CD8-positive, alpha-beta memory T cell (primary cell): ENCODE results near the gene CBLN4. TPM values are rescaled to one million over a fixed set of nuclear protein-coding genes. Genes with fewer than 3 reads are reported as not detected.

Experiments
- CTCF ChIA-PET: fragments of 350-600 bp; sonication (Branson Sonifier 250); formaldehyde crosslinking; loops from one replicate; lab custom pipeline; 2021; ENCODE audit warnings: antibody characterized with exemption; lab: Charles Lee
- POLR2A ChIA-PET: fragments of 350-600 bp; sonication (Branson Sonifier 250); formaldehyde crosslinking; loops from one replicate; lab custom pipeline; 2021; ENCODE audit warnings: antibody characterized with exemption; lab: Charles Lee
- DNase-seq, 5 donors: peaks; one replicate each; pipeline versions ENCODE4 v3.0.0 to v3.0.0-alpha.2; 2020 to 2022; ENCODE audit warnings: mixed read lengths in 1 of 5
- H3K27ac ChIP-seq: one replicate; pipeline ENCODE4 v1.7.0; 2013; ENCODE audit warnings: low read depth, mild to moderate bottlenecking, low read length, moderate library complexity
- H3K27me3 ChIP-seq: 2 replicates; pipeline ENCODE4 v1.7.0; 2013; ENCODE audit warnings: low read length, mild to moderate bottlenecking; ENCODE audit not compliant: insufficient read depth, poor library complexity, severe bottlenecking
- H3K36me3 ChIP-seq: 2 replicates; pipeline ENCODE4 v1.7.0; 2013; ENCODE audit warnings: mild to moderate bottlenecking, low read length, moderate library complexity; ENCODE audit not compliant: insufficient read depth
- H3K4me1 ChIP-seq: 2 replicates; pipeline ENCODE4 v1.7.0; 2013; ENCODE audit warnings: mild to moderate bottlenecking, low read length, moderate library complexity; ENCODE audit not compliant: insufficient read depth
- H3K4me3 ChIP-seq: 2 replicates; pipeline ENCODE4 v1.7.0; 2013; ENCODE audit warnings: mild to moderate bottlenecking, low read length
- H3K9me3 ChIP-seq: 2 replicates; pipeline ENCODE4 v1.7.0; 2013; ENCODE audit warnings: mild to moderate bottlenecking, low read length
- H3K27ac Mint-ChIP-seq, 8 donors: one replicate each; pipeline ENCODE4 v1.8.0; 2020 to 2021; ENCODE audit warnings: mixed read lengths in 8 of 8, mild to moderate bottlenecking in 6 of 8, inconsistent platforms in 3 of 8, moderate library complexity in 3 of 8
- H3K27me3 Mint-ChIP-seq, 2 donors: one replicate each; pipeline ENCODE4 v1.8.0; 2020 to 2021; ENCODE audit warnings: mixed read lengths in 2 of 2, mild to moderate bottlenecking in 1 of 2, moderate library complexity in 1 of 2
- H3K36me3 Mint-ChIP-seq, 3 donors: one replicate each; pipeline ENCODE4 v1.8.0; 2020 to 2021; ENCODE audit warnings: mixed read lengths in 3 of 3, inconsistent platforms in 1 of 3, mild to moderate bottlenecking in 1 of 3
- H3K4me1 Mint-ChIP-seq, 3 donors: one replicate each; pipeline ENCODE4 v1.8.0; 2020 to 2021; ENCODE audit warnings: mixed read lengths in 3 of 3, inconsistent platforms in 1 of 3, mild to moderate bottlenecking in 1 of 3
- H3K4me3 Mint-ChIP-seq, 7 donors: one replicate each; pipeline ENCODE4 v1.8.0; 2020 to 2021; ENCODE audit warnings: mixed read lengths in 7 of 7, mild to moderate bottlenecking in 6 of 7, moderate library complexity in 4 of 7, inconsistent platforms in 2 of 7
- H3K9me3 Mint-ChIP-seq, 5 donors: one replicate each; pipeline ENCODE4 v1.8.0; 2020 to 2022; ENCODE audit warnings: mixed read lengths in 5 of 5, mild to moderate bottlenecking in 3 of 5, moderate library complexity in 2 of 5, inconsistent platforms in 1 of 5
- polyA plus RNA-seq: library from polyadenylated mRNA; unstranded; fragments of 300-500 nt; fragmentation: Illumina TruSeq; gene quantifications from one replicate; pipeline ENCODE4 v1.2.3, GENCODE V29; 2021
- total RNA-seq, 2 experiments: library from RNA; stranded (reverse); gene quantifications; one replicate each; pipeline ENCODE4 v1.2.3, GENCODE V29; 2021

The CBLN4 gene
- total and polyA plus RNA-seq, 3 experiments from 2014 or later = not detected

GRCh38 chr20:56004611-56005388 is 519 bp downstream of the CBLN4 start:
- H3K27ac ChIP-seq = no peak overlapping the region
- no peak overlapping the region for H3K27ac Mint-ChIP-seq
- H3K36me3 Mint-ChIP-seq = peaks cover 0 to 6% (median 0%) of the 10 kb centered on the region in 3 donors
- peaks cover 15 to 21% of the 10 kb centered on the region in 2 donors for H3K27me3 Mint-ChIP-seq
- H3K4me3 Mint-ChIP-seq = no peak overlapping the region
- ChIA-PET POLR2A (no interaction called here), CTCF (no interaction called here)
- H3K4me1 Mint-ChIP-seq = no peaks in the 10 kb centered on the region
- H3K9me3 Mint-ChIP-seq = peaks cover 6 to 21% (median 8%) of the 10 kb centered on the region in 5 donors
- H3K4me3 ChIP-seq = no peak overlapping the region
- H3K4me1 ChIP-seq = no peaks in the 10 kb centered on the region
- H3K36me3 ChIP-seq = no peaks in the 10 kb centered on the region
- no peaks in the 10 kb centered on the region for H3K27me3 ChIP-seq
- no peak for DNase-seq
- H3K9me3 ChIP-seq = no peaks in the 10 kb centered on the region

- H3K27me3 ChIP-seq = no peaks in the 10 kb centered on the region
- Mint-ChIP-seq H3K27ac (no peak overlapping the region), H3K36me3 (peaks cover 0 to 6% (median 0%) of the 10 kb centered on the region in 3 donors), H3K4me1 (no peaks in the 10 kb centered on the region), H3K27me3 (peaks cover 15 to 21% of the 10 kb centered on the region in 2 donors), H3K4me3 (no peak overlapping the region), H3K9me3 (peaks cover 6 to 21% (median 8%) of the 10 kb centered on the region in 5 donors)
- CTCF ChIA-PET = no interaction called here
- H3K27ac ChIP-seq = no peak overlapping the region
- H3K4me3 ChIP-seq = no peak overlapping the region
- DNase-seq = no peak
- H3K9me3 ChIP-seq = no peaks in the 10 kb centered on the region
- H3K4me1 ChIP-seq = no peaks in the 10 kb centered on the region
- H3K36me3 ChIP-seq = no peaks in the 10 kb centered on the region
- POLR2A ChIA-PET = no interaction called here
Measured at GRCh38 chr20:56004007-56004406, 1.3 kb downstream of the CBLN4 start.

GRCh38 chr20:56002908-56003800 is 2.2 kb downstream of the CBLN4 start:
- Mint-ChIP-seq H3K27me3 (peaks cover 15 to 21% of the 10 kb centered on the region in 2 donors), H3K9me3 (peaks cover 5 to 17% (median 7%) of the 10 kb centered on the region in 5 donors), H3K4me3 (no peak overlapping the region), H3K4me1 (no peaks in the 10 kb centered on the region), H3K27ac (no peak overlapping the region), H3K36me3 (peaks cover 0 to 6% (median 0%) of the 10 kb centered on the region in 3 donors)
- no peaks in the 10 kb centered on the region for H3K36me3 ChIP-seq
- H3K27me3 ChIP-seq = no peaks in the 10 kb centered on the region
- no peak for DNase-seq
- H3K4me3 ChIP-seq = no peak overlapping the region
- H3K4me1 ChIP-seq = no peaks in the 10 kb centered on the region
- ChIA-PET POLR2A (no interaction called here), CTCF (no interaction called here)
- no peaks in the 10 kb centered on the region for H3K9me3 ChIP-seq
- H3K27ac ChIP-seq = no peak overlapping the region

DNA sequence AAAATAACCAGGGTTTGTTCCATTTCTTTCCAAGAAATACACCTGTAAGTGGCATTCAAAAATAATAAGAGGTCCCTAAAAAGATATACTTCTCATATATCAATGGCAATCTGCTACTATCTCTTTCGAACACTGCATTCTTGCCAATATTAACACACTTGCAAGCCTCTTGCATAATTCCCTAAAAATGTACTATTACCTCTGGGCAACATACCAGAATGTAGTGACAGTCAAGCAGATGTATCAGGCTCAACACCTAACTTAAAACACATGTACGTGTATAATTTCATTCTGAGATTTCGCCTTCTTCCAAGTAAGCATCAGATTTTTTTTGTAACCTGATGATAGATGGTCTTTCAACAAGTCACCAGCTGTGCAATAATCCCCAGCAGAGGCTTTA is 3.4 kb downstream of the CBLN4 start:
- Histone ChIP-seq H3K4me3 (no peak overlapping the region), H3K27me3 (no peaks in the 10 kb centered on the region), H3K27ac (no peak overlapping the region), H3K9me3 (no peaks in the 10 kb centered on the region), H3K36me3 (no peaks in the 10 kb centered on the region), H3K4me1 (no peaks in the 10 kb centered on the region)
- peaks cover 0 to 3% (median 0%) of the 10 kb centered on the region in 3 donors for H3K36me3 Mint-ChIP-seq
- H3K27ac Mint-ChIP-seq = no peak overlapping the region
- DNase-seq = no peak
- H3K27me3 Mint-ChIP-seq = peaks cover 15 to 20% of the 10 kb centered on the region in 2 donors
- H3K4me3 Mint-ChIP-seq = no peak overlapping the region
- no peaks in the 10 kb centered on the region for H3K4me1 Mint-ChIP-seq
- CTCF ChIA-PET = no interaction called here
- peaks cover 1 to 15% (median 6%) of the 10 kb centered on the region in 5 donors for H3K9me3 Mint-ChIP-seq
- POLR2A ChIA-PET = no interaction called here

DNA sequence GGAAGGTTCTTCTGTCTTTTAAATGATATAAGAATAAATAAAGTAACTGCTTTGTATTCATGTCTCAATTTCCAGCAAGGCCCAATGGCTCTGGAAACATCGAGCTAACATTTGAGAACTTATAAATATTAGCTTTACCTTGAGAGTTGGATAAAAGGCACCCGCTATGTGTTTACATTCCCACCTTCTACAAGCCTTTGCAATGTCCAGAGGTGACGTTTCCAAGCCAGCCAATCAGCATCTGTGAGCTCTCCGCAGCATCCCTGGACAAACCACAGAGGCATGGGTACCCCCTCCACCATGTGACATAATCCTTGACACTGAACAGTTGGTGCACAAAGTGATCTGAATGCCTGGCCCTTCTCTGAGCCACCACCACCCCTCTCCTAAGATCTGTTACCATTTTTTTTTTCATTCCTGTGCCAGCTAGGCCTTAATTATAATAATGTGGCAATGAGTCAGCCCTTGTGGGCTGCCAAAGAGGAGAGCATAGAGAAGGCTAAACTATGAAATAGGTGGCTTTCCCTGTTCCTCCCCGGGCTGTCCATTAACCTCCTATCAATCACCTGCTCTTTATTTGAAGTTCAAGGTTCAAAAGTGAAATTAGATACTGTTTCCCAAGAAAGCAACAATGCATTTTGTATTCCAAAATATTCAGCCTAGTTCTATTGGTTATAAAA is 4.1 kb downstream of the CBLN4 start:
- no peaks in the 10 kb centered on the region for H3K4me1 Mint-ChIP-seq
- Histone ChIP-seq H3K36me3 (no peaks in the 10 kb centered on the region), H3K4me1 (no peaks in the 10 kb centered on the region), H3K27me3 (no peaks in the 10 kb centered on the region), H3K9me3 (no peaks in the 10 kb centered on the region), H3K27ac (no peak overlapping the region), H3K4me3 (no peak overlapping the region)
- no peak overlapping the region for H3K4me3 Mint-ChIP-seq
- peaks cover 0 to 2% (median 0%) of the 10 kb centered on the region in 3 donors for H3K36me3 Mint-ChIP-seq
- H3K27ac Mint-ChIP-seq = no peak overlapping the region
- ChIA-PET POLR2A (no interaction called here), CTCF (no interaction called here)
- H3K27me3 Mint-ChIP-seq = peaks cover 12 to 15% of the 10 kb centered on the region in 2 donors
- DNase-seq = no peak
- H3K9me3 Mint-ChIP-seq = peaks cover 0 to 14% (median 6%) of the 10 kb centered on the region in 5 donors

GRCh38 chr20:55978550-55978949 is 26.8 kb downstream of the CBLN4 start:
- no peaks in the 10 kb centered on the region for H3K36me3 Mint-ChIP-seq
- H3K4me1 Mint-ChIP-seq = no peaks in the 10 kb centered on the region
- no peaks in the 10 kb centered on the region for H3K4me1 ChIP-seq
- H3K27me3 Mint-ChIP-seq = no peaks in the 10 kb centered on the region
- H3K4me3 Mint-ChIP-seq = no peak overlapping the region
- no peak for DNase-seq
- no peak overlapping the region for H3K4me3 ChIP-seq
- POLR2A ChIA-PET = no interaction called here
- peaks cover 5 to 15% (median 8%) of the 10 kb centered on the region in 5 donors for H3K9me3 Mint-ChIP-seq
- H3K27ac ChIP-seq = no peak overlapping the region
- CTCF ChIA-PET = no interaction called here
- no peaks in the 10 kb centered on the region for H3K27me3 ChIP-seq
- H3K9me3 ChIP-seq = no peaks in the 10 kb centered on the region
- H3K36me3 ChIP-seq = no peaks in the 10 kb centered on the region
- no peak overlapping the region for H3K27ac Mint-ChIP-seq

DNA sequence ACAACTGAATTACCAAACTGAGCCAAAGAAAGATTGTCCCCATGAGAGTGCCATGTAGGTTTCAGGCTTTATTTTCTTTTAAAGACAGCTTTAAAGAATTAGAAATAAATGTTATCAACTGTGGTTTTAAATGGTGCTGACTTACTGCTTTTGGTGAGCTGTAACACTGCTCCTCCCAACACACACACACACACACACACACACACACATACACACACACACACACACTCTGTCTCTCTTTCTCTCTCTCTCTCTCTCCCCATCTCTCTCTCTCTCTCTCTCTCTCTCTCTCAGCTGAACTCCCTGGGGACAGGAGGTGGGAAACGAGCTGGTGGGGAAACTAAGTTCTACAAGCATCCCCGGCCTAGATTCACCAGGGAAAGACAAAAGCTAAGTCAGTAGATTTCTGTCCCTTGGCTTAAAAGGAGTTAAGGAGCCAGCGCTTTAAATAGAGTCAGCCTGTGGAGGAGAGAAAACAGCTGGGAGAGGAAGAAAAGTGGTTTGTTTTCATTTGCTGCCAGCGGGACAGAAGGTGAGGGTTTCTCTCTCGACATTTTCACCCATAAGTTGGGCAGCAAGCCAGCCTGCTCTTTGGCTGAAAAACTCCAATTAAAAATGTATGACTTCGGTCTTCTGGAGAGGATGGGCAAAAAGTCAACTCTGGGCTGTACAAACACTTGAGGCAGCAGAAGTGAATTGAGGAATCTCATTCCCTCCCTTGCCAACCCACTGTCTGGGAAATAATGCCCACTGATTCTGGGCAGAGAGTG is 27.4 kb downstream of the CBLN4 start:
- DNase-seq = no peak
- Mint-ChIP-seq H3K36me3 (no peaks in the 10 kb centered on the region), H3K4me1 (no peaks in the 10 kb centered on the region), H3K27ac (no peak overlapping the region), H3K9me3 (peaks cover 5 to 15% (median 8%) of the 10 kb centered on the region in 5 donors), H3K27me3 (no peaks in the 10 kb centered on the region), H3K4me3 (no peak overlapping the region)
- Histone ChIP-seq H3K27ac (no peak overlapping the region), H3K4me3 (no peak overlapping the region), H3K9me3 (no peaks in the 10 kb centered on the region), H3K27me3 (no peaks in the 10 kb centered on the region), H3K36me3 (no peaks in the 10 kb centered on the region), H3K4me1 (no peaks in the 10 kb centered on the region)
- POLR2A ChIA-PET = no interaction called here
- CTCF ChIA-PET = no interaction called here
